Measurements from ENCODE around the gene NKAPL.

The NKAPL gene

DNA sequence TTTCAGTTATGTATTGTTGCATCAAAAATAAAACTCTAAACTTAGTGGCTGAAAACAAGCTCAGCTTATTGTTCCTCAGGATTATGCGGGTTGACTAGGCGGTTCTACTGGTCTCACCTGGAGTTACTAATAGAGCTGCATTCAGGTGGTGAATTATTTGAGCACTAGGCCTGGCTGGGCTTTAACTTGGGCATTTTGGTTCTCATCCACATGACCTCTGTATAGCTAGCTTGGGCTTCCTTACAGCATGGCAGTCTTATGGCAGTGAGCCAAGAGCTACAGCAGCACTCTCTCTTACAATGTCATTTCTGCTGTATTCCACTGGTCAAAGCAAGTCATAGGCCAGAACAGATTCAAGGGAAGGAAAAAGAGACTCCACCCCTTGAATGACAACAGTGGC, 23.8 kb downstream of the NKAPL start:
- TF ChIP-seq EZH2phosphoT487 (IDR thresholded peaks at IDR 0.05; ENCODE audit: low read depth): no peak
- H3K4me1 ChIP-seq (ENCODE audit: low read length): peaks cover 11% of the 10 kb centered on the region; the same call in 1 of the 2 replicates
- H3K79me2 ChIP-seq (ENCODE audit: low read length): peaks cover 5% of the 10 kb centered on the region; the same call in 1 of the 2 replicates
- no peak overlapping the region for H3K9ac ChIP-seq (ENCODE audit: low read length)
- H4K20me1 ChIP-seq (ENCODE audit: insufficient read depth, low read length): no peaks in the 10 kb centered on the region
- H3K4me3 ChIP-seq (ENCODE audit: low read length): no peak overlapping the region
- H3K4me2 ChIP-seq (ENCODE audit: low read length): no peak overlapping the region
- H3K27me3 ChIP-seq (ENCODE audit: low read depth, low read length): no peaks in the 10 kb centered on the region
- no peaks in the 10 kb centered on the region for H3K9me3 ChIP-seq (ENCODE audit: insufficient read depth, low read length)
- no peaks in the 10 kb centered on the region for H3K36me3 ChIP-seq (replicated peaks; ENCODE audit: low read depth, low read length)
- H3K27ac ChIP-seq (ENCODE audit: low read length): no peak overlapping the region
- no peak overlapping the region for H2AFZ ChIP-seq (ENCODE audit: low read depth, low read length)

DNA sequence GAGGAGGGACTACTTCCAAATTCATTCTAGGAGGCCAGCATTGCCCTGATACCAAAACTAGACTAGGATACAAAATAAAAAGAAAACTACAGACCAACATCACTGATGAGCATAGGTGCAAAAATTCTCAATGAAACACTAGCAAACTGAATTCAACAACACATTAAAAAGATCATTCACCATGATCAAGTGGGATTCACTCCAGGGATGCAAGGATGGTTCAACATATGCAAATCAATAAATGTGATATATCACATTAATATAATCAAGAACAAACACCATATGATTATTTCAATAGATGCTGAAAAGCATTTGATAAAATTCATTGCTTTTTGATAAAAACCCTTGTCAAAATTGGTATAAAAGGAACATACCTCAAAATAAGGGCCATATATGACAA, 32.5 kb downstream of the NKAPL start:
- TF ChIP-seq, protein P1, sequence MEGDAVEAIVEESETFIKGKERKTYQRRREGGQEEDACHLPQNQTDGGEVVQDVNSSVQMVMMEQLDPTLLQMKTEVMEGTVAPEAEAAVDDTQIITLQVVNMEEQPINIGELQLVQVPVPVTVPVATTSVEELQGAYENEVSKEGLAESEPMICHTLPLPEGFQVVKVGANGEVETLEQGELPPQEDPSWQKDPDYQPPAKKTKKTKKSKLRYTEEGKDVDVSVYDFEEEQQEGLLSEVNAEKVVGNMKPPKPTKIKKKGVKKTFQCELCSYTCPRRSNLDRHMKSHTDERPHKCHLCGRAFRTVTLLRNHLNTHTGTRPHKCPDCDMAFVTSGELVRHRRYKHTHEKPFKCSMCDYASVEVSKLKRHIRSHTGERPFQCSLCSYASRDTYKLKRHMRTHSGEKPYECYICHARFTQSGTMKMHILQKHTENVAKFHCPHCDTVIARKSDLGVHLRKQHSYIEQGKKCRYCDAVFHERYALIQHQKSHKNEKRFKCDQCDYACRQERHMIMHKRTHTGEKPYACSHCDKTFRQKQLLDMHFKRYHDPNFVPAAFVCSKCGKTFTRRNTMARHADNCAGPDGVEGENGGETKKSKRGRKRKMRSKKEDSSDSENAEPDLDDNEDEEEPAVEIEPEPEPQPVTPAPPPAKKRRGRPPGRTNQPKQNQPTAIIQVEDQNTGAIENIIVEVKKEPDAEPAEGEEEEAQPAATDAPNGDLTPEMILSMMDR (IDR thresholded peaks at IDR 0.05; ENCODE audit: low read depth, low read length): no peak
- TF ChIP-seq EZH2phosphoT487 (IDR thresholded peaks at IDR 0.05; ENCODE audit: low read depth): no peak
- Histone ChIP-seq H3K27me3 (ENCODE audit: low read depth, low read length) (no peaks in the 10 kb centered on the region), H3K9me3 (ENCODE audit: insufficient read depth, low read length) (no peaks in the 10 kb centered on the region), H3K4me1 (ENCODE audit: low read length) (no peaks in the 10 kb centered on the region), H3K4me3 (ENCODE audit: low read length) (no peak overlapping the region), H3K9ac (ENCODE audit: low read length) (no peak overlapping the region), H3K36me3 (replicated peaks; ENCODE audit: low read depth, low read length) (no peaks in the 10 kb centered on the region), H3K4me2 (ENCODE audit: low read length) (no peak overlapping the region), H3K79me2 (ENCODE audit: low read length) (no peaks in the 10 kb centered on the region), H4K20me1 (ENCODE audit: insufficient read depth, low read length) (no peaks in the 10 kb centered on the region), H3K27ac (ENCODE audit: low read length) (no peak overlapping the region), H2AFZ (ENCODE audit: low read depth, low read length) (no peak overlapping the region)

DNA sequence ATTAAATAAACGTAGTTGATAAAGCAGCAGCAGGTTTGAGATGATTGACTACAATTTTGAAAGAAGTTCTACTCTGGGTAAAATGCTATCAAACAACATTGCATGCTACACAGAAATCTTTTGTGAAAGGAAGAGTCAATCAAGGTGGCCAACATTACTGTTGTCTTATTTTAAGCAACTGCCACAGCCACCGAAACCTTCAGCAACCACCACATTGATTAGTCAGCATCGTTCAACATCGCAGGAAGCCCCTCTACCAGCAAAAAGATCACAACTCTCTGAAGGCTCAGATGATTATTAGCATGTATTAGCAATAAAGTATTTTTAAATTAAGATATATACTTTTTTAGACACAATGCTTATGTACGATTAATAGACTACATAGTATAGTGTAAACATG, 36.2 kb downstream of the NKAPL start:
- TF ChIP-seq EZH2phosphoT487 (IDR thresholded peaks at IDR 0.05; ENCODE audit: low read depth): no peak
- TF ChIP-seq, protein P1 (IDR thresholded peaks at IDR 0.05; ENCODE audit: low read depth, low read length): no peak
- Histone ChIP-seq H3K27me3 (ENCODE audit: low read depth, low read length) (no peaks in the 10 kb centered on the region), H3K9ac (ENCODE audit: low read length) (no peak overlapping the region), H3K27ac (ENCODE audit: low read length) (no peak overlapping the region), H4K20me1 (ENCODE audit: insufficient read depth, low read length) (no peaks in the 10 kb centered on the region), H3K4me3 (ENCODE audit: low read length) (no peak overlapping the region), H3K36me3 (replicated peaks; ENCODE audit: low read depth, low read length) (no peaks in the 10 kb centered on the region), H3K4me2 (ENCODE audit: low read length) (no peak overlapping the region), H3K4me1 (ENCODE audit: low read length) (no peaks in the 10 kb centered on the region), H3K9me3 (ENCODE audit: insufficient read depth, low read length) (no peaks in the 10 kb centered on the region), H2AFZ (ENCODE audit: low read depth, low read length) (no peak overlapping the region), H3K79me2 (ENCODE audit: low read length) (no peaks in the 10 kb centered on the region)

DNA sequence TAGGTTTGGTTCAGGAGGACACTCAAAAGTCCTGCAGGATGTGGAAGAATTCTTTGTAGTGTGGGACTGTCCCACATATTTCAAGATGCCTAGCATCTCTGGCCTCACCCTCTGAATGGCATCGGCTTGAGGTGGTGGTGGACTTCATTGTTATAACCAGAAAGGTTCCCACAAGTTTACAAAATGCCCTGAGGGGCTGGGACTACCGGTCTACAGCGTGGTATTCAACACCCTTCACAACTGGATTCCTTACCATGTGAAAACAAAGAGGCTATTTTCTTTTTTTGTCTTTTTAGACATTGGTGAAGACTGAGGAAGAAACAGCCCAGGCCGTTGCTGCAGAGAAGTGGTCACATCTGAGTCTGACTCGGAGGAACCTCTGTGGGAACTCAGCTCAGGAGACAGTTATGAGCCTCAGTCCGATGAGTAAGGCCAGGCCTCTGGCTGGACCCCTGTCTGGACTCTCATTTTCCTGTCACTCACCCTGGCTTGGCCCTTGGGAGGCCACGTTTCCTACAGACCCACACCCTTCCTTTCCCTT, 37.5 kb downstream of the NKAPL start:
- no peaks in the 10 kb centered on the region for H3K79me2 ChIP-seq (ENCODE audit: low read length)
- H3K4me3 ChIP-seq (ENCODE audit: low read length): no peak overlapping the region
- H3K4me1 ChIP-seq (ENCODE audit: low read length): no peaks in the 10 kb centered on the region
- no peak overlapping the region for H3K4me2 ChIP-seq (ENCODE audit: low read length)
- H2AFZ ChIP-seq (ENCODE audit: low read depth, low read length): no peak overlapping the region
- no peak overlapping the region for H3K9ac ChIP-seq (ENCODE audit: low read length)
- H4K20me1 ChIP-seq (ENCODE audit: insufficient read depth, low read length): no peaks in the 10 kb centered on the region
- no peaks in the 10 kb centered on the region for H3K9me3 ChIP-seq (ENCODE audit: insufficient read depth, low read length)
- no peaks in the 10 kb centered on the region for H3K36me3 ChIP-seq (replicated peaks; ENCODE audit: low read depth, low read length)
- TF ChIP-seq EZH2phosphoT487 (IDR thresholded peaks at IDR 0.05; ENCODE audit: low read depth): no peak
- TF ChIP-seq, protein P1 (IDR thresholded peaks at IDR 0.05; ENCODE audit: low read depth, low read length): no peak
- no peak overlapping the region for H3K27ac ChIP-seq (ENCODE audit: low read length)
- H3K27me3 ChIP-seq (ENCODE audit: low read depth, low read length): no peaks in the 10 kb centered on the region
